CD4-positive, CD25-positive, alpha-beta regulatory T cell (primary cell): ENCODE data around the gene GOLGA6L10. TPM values are rescaled to one million over a fixed set of nuclear protein-coding genes. Genes with fewer than 3 reads are reported as not detected.
A peak's percentile ranks its signal among the peaks of the same experiment; 100 is the strongest.

ENCODE experiments used
- ATAC-seq, 2 donors: fragments of 150-1000 bp; cut with Tn5 transposase; one replicate each; pipeline ENCODE4 v1.10.0; 2021; ENCODE audit warnings: low read depth in 2 of 2, moderate number of reproducible peaks in 2 of 2, moderate library complexity in 1 of 2
- DNase-seq, 3 donors: peaks; one replicate each; pipeline versions ENCODE4 v3.0.0 to v3.0.0-alpha.2; 2012 to 2022; ENCODE audit warnings: mixed read lengths in 1 of 3
- H3K27ac ChIP-seq: one replicate; pipeline ENCODE4 v1.7.0; 2013; ENCODE audit warnings: mild to moderate bottlenecking, low read length; ENCODE audit not compliant: insufficient read depth, poor library complexity, severe bottlenecking
- H3K27me3 ChIP-seq: one replicate; pipeline ENCODE4 v1.7.0; 2013; ENCODE audit warnings: low read length; ENCODE audit not compliant: control insufficient read depth, insufficient read depth
- H3K36me3 ChIP-seq: one replicate; pipeline ENCODE4 v1.7.0; 2013; ENCODE audit warnings: mild to moderate bottlenecking, low read length, moderate library complexity; ENCODE audit not compliant: control insufficient read depth, insufficient read depth
- H3K4me1 ChIP-seq: 2 replicates; pipeline ENCODE4 v1.7.0; 2013; ENCODE audit warnings: mild to moderate bottlenecking, low read length; ENCODE audit not compliant: insufficient read depth, control insufficient read depth, poor library complexity, severe bottlenecking
- H3K4me3 ChIP-seq: one replicate; pipeline ENCODE4 v1.7.0; 2013; ENCODE audit warnings: low read depth, mild to moderate bottlenecking, low read length, moderate library complexity
- H3K9me3 ChIP-seq, 2 experiments: 1 replicate in 1 of 2; 2 replicates in 1 of 2; pipeline ENCODE4 v1.7.0; 2013; ENCODE audit warnings: low read length in 2 of 2, mild to moderate bottlenecking in 1 of 2, moderate library complexity in 1 of 2; ENCODE audit not compliant: control insufficient read depth in 2 of 2
- H3K27ac Mint-ChIP-seq, 3 donors: one replicate each; pipeline ENCODE4 v1.8.0; 2020 to 2022; ENCODE audit warnings: mild to moderate bottlenecking in 3 of 3, mixed read lengths in 3 of 3, moderate library complexity in 2 of 3
- H3K27me3 Mint-ChIP-seq: one replicate; pipeline ENCODE4 v1.8.0; 2022; ENCODE audit warnings: mild to moderate bottlenecking, mixed read lengths
- H3K36me3 Mint-ChIP-seq: one replicate; pipeline ENCODE4 v1.8.0; 2020; ENCODE audit warnings: mixed read lengths
- H3K4me1 Mint-ChIP-seq, 4 donors: one replicate each; pipeline ENCODE4 v1.8.0; 2020 to 2022; ENCODE audit warnings: mixed read lengths in 4 of 4, mild to moderate bottlenecking in 1 of 4
- H3K4me3 Mint-ChIP-seq, 4 donors: one replicate each; pipeline ENCODE4 v1.8.0; 2020 to 2022; ENCODE audit warnings: mild to moderate bottlenecking in 4 of 4, mixed read lengths in 4 of 4, moderate library complexity in 3 of 4
- H3K9me3 Mint-ChIP-seq, 7 donors: one replicate each; pipeline ENCODE4 v1.8.0; 2020 to 2022; ENCODE audit warnings: mixed read lengths in 7 of 7, mild to moderate bottlenecking in 3 of 7, moderate library complexity in 2 of 7
- polyA plus RNA-seq, 4 donors: library from polyadenylated mRNA; unstranded; fragments of 300-500 nt; fragmentation: Illumina TruSeq; gene quantifications; one replicate each; pipeline ENCODE4 v1.2.3, GENCODE V29; 2021
- total RNA-seq: library from RNA; stranded (reverse); gene quantifications from one replicate; pipeline ENCODE4 v1.2.3, GENCODE V29; 2022

Gene GOLGA6L10
- total and polyA plus RNA-seq, 5 donors from 2014 or later, result 0.06 to 2.3 (median 0.12) TPM; not detected in 1

DNA sequence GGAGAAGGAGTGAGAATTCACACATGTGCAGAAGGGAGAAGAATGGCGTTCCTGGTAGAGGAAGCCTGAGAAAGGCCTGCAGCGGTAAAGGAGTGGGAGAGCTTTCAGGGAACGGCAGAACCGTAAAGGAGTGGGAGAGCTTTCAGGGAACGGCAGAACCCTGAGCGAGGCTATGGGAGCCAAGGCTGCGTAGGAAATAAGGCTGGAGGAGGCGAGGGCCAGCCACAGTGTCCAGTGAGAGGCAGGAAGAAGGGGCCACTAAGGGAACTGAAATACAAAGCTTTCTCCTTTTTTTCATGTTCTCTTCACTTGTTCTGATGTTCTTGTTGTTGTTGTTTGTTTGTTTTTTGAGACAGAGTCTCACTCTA, 41.6 kb downstream of the GOLGA6L10 start:
- no peak for ATAC-seq
- H3K27ac Mint-ChIP-seq, result no peak overlapping the region
- H3K4me3 ChIP-seq, result no peak overlapping the region
- H3K4me3 Mint-ChIP-seq, result no peak overlapping the region
- no peaks in the 10 kb centered on the region for H3K4me1 ChIP-seq
- no peaks in the 10 kb centered on the region for H3K36me3 ChIP-seq
- peaks cover 0 to 3% (median 0%) of the 10 kb centered on the region in 7 donors for H3K9me3 Mint-ChIP-seq
- H3K27ac ChIP-seq, result no peak overlapping the region
- no peaks in the 10 kb centered on the region for H3K27me3 ChIP-seq
- peaks cover 0 to 5% (median 1%) of the 10 kb centered on the region in 4 donors for H3K4me1 Mint-ChIP-seq
- peaks cover 8% of the 10 kb centered on the region for H3K27me3 Mint-ChIP-seq
- no peak for DNase-seq
- H3K36me3 Mint-ChIP-seq, result no peaks in the 10 kb centered on the region
- H3K9me3 ChIP-seq, result no peaks in the 10 kb centered on the region

DNA sequence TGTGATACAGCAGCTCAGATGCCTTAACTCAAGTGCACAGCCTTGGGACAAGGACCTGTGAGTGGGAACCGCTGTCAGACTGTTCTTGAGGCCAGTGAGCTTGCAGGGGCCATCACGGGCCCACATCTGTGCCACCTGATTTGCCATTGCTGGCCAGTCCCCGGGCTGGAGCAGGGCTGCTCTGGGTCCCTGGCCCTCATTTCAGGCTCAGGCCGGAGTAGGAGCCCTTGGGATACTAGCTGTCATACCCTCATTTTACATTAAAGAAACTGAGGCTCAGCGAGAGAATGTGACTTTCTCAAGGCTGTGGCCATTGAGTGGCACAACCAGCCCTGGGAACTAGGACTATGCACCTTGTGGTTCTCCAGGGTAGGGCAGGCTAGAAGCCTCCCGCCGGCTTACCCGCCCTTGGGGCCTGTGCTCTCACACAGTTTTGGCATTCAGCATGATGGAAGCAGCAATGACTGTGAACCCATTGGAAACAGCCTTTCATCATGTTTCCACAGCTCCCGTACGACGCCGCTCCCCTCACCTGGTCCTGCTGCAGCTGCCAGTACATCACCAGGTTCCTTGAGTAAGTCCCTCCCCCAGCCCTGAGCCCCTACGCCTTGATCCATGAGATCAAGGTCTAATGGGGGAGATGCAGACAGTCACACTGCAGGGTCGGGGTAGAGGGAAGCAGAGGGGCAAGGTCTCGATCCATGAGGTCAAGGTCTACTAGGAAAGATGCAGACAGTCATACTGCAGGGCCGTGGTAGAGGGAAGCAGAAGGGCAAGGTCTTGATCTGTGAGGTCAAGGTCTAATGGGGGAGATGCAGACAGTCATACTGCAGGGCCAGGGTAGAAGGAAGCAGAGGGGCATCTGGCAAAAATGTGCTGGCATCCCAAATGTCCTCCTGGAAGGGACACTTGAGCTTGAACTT, 42.2 kb downstream of the GOLGA6L10 start:
- no peak for DNase-seq
- Histone ChIP-seq H3K4me3 (no peak overlapping the region), H3K4me1 (no peaks in the 10 kb centered on the region), H3K27ac (no peak overlapping the region), H3K36me3 (no peaks in the 10 kb centered on the region), H3K9me3 (no peaks in the 10 kb centered on the region), H3K27me3 (no peaks in the 10 kb centered on the region)
- H3K4me1 Mint-ChIP-seq, result peaks cover 0 to 5% (median 1%) of the 10 kb centered on the region in 4 donors
- ATAC-seq, result no peak
- peaks cover 8% of the 10 kb centered on the region for H3K27me3 Mint-ChIP-seq
- no peaks in the 10 kb centered on the region for H3K36me3 Mint-ChIP-seq
- no peak overlapping the region for H3K27ac Mint-ChIP-seq
- no peak overlapping the region for H3K4me3 Mint-ChIP-seq
- H3K9me3 Mint-ChIP-seq, result peaks cover 0 to 3% (median 0%) of the 10 kb centered on the region in 7 donors

DNA sequence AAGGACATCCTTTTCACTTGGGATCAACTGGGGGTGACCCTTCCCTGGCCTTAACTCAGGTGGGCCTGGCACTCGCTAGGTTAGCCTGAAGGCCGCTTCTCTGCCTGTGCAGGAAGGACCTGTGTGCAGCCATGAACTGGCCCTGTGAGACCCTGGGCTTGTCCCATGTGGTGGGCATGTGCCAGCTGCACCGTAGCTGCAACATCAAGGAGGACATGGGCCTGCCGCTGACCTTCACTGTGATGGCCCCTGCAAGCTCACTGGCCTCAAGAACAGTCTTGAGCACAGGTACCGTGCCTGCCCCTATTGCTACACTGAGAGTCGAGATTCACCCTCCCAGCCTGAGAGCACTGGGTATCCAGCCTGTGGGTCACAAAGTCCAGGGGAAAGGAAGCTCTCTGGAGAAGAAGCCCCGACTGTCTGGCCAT, 43.6 kb downstream of the GOLGA6L10 start:
- Mint-ChIP-seq H3K27ac (no peak overlapping the region), H3K4me1 (peaks cover 0 to 5% (median 1%) of the 10 kb centered on the region in 4 donors), H3K36me3 (no peaks in the 10 kb centered on the region), H3K27me3 (peaks cover 10% of the 10 kb centered on the region), H3K4me3 (no peak overlapping the region), H3K9me3 (peaks cover 0 to 3% (median 0%) of the 10 kb centered on the region in 7 donors)
- ATAC-seq (peak in 1 of 2 donors; percentile 13), DNase-seq (no peak)
- Histone ChIP-seq H3K36me3 (no peaks in the 10 kb centered on the region), H3K4me3 (no peak overlapping the region), H3K9me3 (no peaks in the 10 kb centered on the region), H3K27me3 (no peaks in the 10 kb centered on the region), H3K27ac (no peak overlapping the region), H3K4me1 (no peaks in the 10 kb centered on the region)

DNA sequence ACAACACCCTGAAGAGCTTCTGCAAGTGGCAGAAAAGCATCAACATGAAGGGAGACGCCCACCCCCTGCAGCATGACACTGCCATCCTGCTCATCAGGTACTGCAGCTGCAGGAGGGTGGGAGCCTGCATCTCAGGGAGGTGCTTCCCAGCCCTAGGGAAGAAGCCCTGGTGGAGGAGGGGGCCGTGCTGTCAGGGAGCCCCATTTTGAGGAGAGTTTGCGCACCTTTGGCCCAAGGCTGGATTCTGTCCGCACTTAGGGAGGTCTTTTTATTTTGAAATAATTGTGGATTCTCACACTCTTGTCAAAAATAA, 44.5 kb downstream of the GOLGA6L10 start:
- no peak for ATAC-seq
- Histone ChIP-seq H3K27ac (no peak overlapping the region), H3K27me3 (no peaks in the 10 kb centered on the region), H3K4me1 (no peaks in the 10 kb centered on the region), H3K36me3 (no peaks in the 10 kb centered on the region), H3K9me3 (no peaks in the 10 kb centered on the region), H3K4me3 (no peak overlapping the region)
- DNase-seq, result no peak
- Mint-ChIP-seq H3K9me3 (peaks cover 0 to 3% (median 0%) of the 10 kb centered on the region in 7 donors), H3K4me3 (no peak overlapping the region), H3K27me3 (peaks cover 10% of the 10 kb centered on the region), H3K36me3 (no peaks in the 10 kb centered on the region), H3K27ac (no peak overlapping the region), H3K4me1 (peaks cover 0 to 5% (median 1%) of the 10 kb centered on the region in 4 donors)

DNA sequence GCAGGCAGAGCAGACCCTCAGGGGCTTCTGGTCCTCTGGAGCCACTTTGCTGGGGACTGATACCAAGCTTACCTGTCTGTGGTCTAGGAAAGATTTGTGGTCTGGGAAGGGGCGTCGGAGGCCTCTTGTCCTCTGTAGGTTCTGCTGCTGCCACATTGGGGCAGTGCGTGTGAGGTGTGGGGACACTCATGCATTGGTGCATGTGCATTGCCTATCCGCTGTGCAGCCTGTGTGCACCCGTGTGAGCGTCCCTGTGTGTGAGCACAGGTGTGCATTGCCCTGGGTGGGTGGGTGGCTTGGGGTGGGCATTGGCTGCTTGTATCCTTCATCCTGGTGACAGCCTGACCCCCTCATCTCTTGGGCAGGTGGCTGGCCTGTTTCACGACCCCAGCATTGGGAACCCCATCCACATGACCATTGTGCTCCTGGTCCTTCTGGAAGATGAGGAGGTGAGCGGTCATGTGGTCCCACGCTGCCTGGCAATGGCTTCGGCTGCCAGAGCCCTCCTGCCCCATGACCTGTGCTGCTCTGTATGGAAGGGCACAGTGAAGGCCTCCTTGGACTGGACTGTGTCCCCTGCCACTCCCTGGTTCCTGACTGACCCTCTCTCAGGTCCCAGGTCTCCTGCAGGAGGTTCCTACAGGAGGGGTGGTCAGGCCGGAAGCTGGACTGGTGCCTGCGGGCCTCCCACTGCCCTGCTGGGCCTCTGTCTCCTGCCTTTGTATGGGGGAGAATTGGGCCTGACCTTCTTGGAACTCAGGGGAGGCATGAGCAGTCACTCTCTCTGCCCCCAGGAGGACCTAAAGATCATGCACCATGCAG, 45.1 kb downstream of the GOLGA6L10 start:
- Histone ChIP-seq H3K27me3 (no peaks in the 10 kb centered on the region), H3K4me1 (no peaks in the 10 kb centered on the region), H3K27ac (no peak overlapping the region), H3K4me3 (no peak overlapping the region), H3K36me3 (no peaks in the 10 kb centered on the region), H3K9me3 (no peaks in the 10 kb centered on the region)
- ATAC-seq, result no peak
- Mint-ChIP-seq H3K4me3 (no peak overlapping the region), H3K4me1 (peaks cover 0 to 5% (median 1%) of the 10 kb centered on the region in 4 donors), H3K27ac (no peak overlapping the region), H3K36me3 (no peaks in the 10 kb centered on the region), H3K27me3 (peaks cover 10% of the 10 kb centered on the region), H3K9me3 (peaks cover 0 to 3% (median 0%) of the 10 kb centered on the region in 7 donors)
- no peak for DNase-seq

DNA sequence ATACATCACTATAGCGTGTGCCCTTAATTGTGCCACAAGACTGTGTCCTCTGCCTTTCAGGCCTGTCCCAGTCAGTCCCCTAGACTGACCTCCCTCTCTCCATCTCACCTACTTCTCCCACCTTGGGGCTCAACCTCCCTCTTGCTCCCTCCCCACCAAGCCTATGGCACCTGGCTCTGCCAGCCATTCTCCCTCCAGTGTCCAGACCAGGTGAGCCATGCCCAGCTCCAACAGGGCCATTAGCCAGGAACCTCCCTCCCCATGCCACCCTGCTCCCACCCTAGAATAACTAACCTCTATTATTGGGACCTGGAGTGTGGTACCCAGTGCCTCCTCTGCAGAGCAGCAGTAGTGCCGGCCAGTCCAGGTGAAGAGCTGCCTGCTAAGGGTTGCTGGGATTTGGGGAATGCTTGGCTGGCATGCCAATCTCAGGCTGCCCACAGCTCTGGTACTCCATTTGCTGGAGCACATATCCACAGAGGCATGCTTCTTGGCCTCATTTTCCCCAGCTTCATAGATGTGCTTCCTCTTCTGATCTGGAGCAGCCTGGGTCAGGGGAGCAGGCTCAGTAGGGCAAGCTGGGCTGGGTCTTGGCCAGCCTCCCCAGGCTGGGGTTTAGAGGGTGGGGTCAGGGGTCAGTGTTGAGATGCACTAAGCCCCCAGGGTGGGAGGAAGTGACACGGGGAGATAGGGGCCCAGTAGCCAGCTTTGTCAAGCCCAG, 47.8 kb downstream of the GOLGA6L10 start:
- DNase-seq (no peak), ATAC-seq (no peak)
- Mint-ChIP-seq H3K27ac (no peak overlapping the region), H3K9me3 (peaks cover 0 to 1% (median 0%) of the 10 kb centered on the region in 7 donors), H3K36me3 (no peaks in the 10 kb centered on the region), H3K4me3 (no peak overlapping the region), H3K4me1 (peaks cover 0 to 20% (median 8%) of the 10 kb centered on the region in 4 donors), H3K27me3 (peaks cover 6% of the 10 kb centered on the region)
- H3K27me3 ChIP-seq, result no peaks in the 10 kb centered on the region
- H3K9me3 ChIP-seq, result no peaks in the 10 kb centered on the region
- no peak overlapping the region for H3K27ac ChIP-seq
- H3K4me1 ChIP-seq, result no peaks in the 10 kb centered on the region
- H3K36me3 ChIP-seq, result no peaks in the 10 kb centered on the region
- H3K4me3 ChIP-seq, result no peak overlapping the region

DNA sequence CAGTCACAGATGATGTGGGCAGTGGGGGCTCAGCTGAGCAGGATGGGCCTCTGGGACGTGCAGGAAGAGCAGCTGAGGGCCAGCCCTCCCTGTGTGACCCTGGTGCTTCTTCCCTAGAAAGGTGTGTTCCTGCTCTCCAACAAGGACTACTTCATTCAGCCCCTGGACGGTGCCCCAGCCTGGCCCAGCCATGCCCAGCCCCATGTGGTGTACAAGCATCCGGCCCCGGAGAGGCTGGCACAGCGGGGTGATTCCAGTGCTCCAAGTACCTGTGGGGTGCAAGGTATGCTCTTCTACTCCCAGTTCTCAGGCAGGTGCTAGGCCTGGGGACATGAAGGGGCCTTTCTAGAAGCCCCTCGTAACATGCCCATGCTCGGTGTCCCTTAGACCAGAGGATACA, 48.4 kb downstream of the GOLGA6L10 start:
- Histone ChIP-seq H3K4me3 (no peak overlapping the region), H3K27ac (no peak overlapping the region), H3K9me3 (no peaks in the 10 kb centered on the region), H3K27me3 (no peaks in the 10 kb centered on the region), H3K4me1 (no peaks in the 10 kb centered on the region), H3K36me3 (no peaks in the 10 kb centered on the region)
- Mint-ChIP-seq H3K4me1 (peaks cover 0 to 20% (median 8%) of the 10 kb centered on the region in 4 donors), H3K36me3 (no peaks in the 10 kb centered on the region), H3K9me3 (peaks cover 0 to 1% (median 0%) of the 10 kb centered on the region in 7 donors), H3K27ac (no peak overlapping the region), H3K27me3 (peaks cover 6% of the 10 kb centered on the region), H3K4me3 (no peak overlapping the region)
- ATAC-seq, result no peak
- no peak for DNase-seq
